ENCODE results near the gene CLNK.

The CLNK gene

DNA sequence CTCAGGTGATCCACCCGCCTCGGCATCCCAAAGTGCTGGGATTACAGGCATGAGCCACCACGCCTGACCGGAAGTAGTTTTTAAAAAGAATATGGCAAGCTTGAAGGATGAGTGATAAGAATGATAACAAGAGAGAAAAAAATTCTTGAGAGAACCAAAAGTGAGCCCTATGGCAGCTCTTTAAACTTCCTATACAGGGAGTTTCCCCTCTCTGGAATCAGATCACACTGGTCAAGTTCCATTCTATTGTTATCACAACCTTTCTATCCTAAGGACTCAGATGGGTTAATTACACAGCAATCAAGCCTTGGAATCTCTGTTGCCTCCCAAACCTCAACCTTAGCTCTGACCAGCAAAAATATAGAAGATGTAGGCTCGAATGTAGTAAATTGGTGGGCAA, 193.6 kb downstream of the CLNK start:
- no peak for TF ChIP-seq GATA3 (IDR thresholded peaks at IDR 0.05; ENCODE audit: low read depth, low read length)
- no peak for TF ChIP-seq GATA2 (IDR thresholded peaks at IDR 0.05; ENCODE audit: low read depth, low read length)

DNA sequence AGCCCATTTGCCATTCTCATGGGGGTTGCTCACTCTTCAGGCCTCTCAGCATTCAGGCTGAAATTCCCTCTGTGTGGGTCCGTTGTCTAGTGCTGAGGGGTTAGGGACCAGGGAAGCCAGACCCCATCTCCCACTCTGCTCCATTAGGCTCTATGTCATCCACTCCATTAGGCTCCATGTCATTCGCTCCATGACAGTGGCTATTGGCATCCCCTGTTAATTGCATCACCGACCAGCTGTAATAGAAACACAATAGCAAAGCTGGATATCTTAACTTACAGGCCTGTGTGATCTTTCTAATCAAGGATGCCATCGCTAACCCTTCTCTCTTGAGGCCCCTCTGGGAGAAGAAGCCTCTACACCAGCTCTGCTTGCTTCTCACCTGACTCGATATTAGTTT, 201.7 kb downstream of the CLNK start:
- TF ChIP-seq GATA3 (IDR thresholded peaks at IDR 0.05; ENCODE audit: low read depth, low read length) (no peak), GATA2 (IDR thresholded peaks at IDR 0.05; ENCODE audit: low read depth, low read length) (no peak)

- no peak for TF ChIP-seq GATA2 (IDR thresholded peaks at IDR 0.05; ENCODE audit: low read depth, low read length)
- TF ChIP-seq GATA3 (IDR thresholded peaks at IDR 0.05; ENCODE audit: low read depth, low read length): no peak
These were observed 204.0 kb downstream of the CLNK start for GRCh38 chr4:10480616-10481015.

GRCh38 chr4:10478621-10479020, 205.9 kb downstream of the CLNK start:
- TF ChIP-seq GATA3 (IDR thresholded peaks at IDR 0.05; ENCODE audit: low read depth, low read length) (no peak), GATA2 (IDR thresholded peaks at IDR 0.05; ENCODE audit: low read depth, low read length) (no peak)

- TF ChIP-seq GATA3 (IDR thresholded peaks at IDR 0.05; ENCODE audit: low read depth, low read length) (no peak), GATA2 (IDR thresholded peaks at IDR 0.05; ENCODE audit: low read depth, low read length) (no peak)
These were observed 214.1 kb downstream of the CLNK start for GRCh38 chr4:10470505-10470904.

GRCh38 chr4:10466161-10466560, 218.4 kb downstream of the CLNK start:
- no peak for TF ChIP-seq GATA3 (IDR thresholded peaks at IDR 0.05; ENCODE audit: low read depth, low read length)
- no peak for TF ChIP-seq GATA2 (IDR thresholded peaks at IDR 0.05; ENCODE audit: low read depth, low read length)

- TF ChIP-seq GATA2 (IDR thresholded peaks at IDR 0.05; ENCODE audit: low read depth, low read length) (no peak), GATA3 (IDR thresholded peaks at IDR 0.05; ENCODE audit: low read depth, low read length) (no peak)
These were observed 221.7 kb downstream of the CLNK start for GRCh38 chr4:10462876-10463275.

DNA sequence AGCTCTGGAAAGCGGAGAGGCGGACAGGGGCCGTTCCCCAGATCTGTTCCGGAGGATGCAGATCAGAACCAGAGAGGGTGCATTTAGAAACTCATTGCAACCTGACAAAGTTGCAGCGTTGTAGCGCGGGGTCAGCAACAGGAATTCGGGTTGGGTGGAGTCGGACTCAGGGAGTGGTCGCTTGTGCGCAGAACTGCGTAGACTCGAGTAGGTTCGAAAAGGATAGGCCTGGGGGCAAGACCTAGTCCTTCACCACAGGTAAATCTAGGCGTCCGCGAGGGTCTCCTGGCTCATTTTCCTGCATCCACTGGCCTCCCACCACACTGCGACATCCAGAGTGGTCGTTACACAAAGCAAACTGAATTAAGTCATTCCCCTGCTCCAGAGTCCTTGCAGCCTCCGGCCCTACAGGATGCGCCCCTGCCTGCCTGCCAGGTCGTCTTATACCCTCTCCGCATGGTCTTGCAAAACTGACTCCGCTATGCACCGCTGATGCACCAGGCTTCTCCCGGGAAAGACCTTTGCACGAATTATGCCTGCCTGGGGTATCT, 222.6 kb downstream of the CLNK start:
- TF ChIP-seq GATA3 (IDR thresholded peaks at IDR 0.05; ENCODE audit: low read depth, low read length) (no peak), GATA2 (IDR thresholded peaks at IDR 0.05; ENCODE audit: low read depth, low read length) (no peak)

- no peak for TF ChIP-seq GATA3 (IDR thresholded peaks at IDR 0.05; ENCODE audit: low read depth, low read length)
- TF ChIP-seq GATA2 (IDR thresholded peaks at IDR 0.05; ENCODE audit: low read depth, low read length): no peak
These were observed 223.3 kb downstream of the CLNK start for GRCh38 chr4:10461091-10461849.

DNA sequence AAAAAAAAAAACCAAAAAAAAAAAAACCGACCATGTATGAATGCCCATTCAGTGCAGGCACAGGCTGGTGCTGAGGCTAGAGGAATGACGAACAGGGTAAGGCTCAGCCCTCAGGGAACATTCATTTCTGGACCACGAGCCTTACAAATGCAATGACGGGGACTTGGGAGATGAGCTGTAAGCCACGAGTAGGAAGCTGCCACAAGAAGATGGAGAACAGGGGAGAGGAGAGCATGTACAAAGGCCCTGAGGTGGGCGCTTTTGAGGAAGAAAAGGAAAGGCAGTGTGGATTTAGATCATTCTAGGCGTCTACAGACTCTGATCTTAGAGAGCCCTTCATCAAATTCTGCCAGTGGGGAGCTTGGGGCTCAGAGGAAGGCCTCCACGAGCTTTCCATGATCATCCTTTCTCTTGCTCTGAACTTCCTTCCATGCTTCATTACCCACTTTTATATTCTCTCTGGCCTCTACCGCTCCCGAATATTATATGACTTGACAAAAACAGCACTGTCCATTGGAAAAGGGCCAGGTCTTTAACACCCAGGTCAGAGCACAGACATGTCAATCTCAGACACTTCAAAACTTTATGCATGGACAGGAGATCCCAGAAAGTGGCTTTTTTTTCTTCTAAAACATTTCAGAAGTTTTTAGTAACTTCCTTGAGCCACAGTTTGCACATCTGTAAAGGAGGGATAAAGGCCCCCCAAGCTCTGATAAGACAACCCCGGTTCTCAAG, 224.1 kb downstream of the CLNK start:
- TF ChIP-seq GATA3 (IDR thresholded peaks at IDR 0.05; ENCODE audit: low read depth, low read length) (no peak), GATA2 (IDR thresholded peaks at IDR 0.05; ENCODE audit: low read depth, low read length) (no peak)

- TF ChIP-seq GATA3 (IDR thresholded peaks at IDR 0.05; ENCODE audit: low read depth, low read length): no peak
- no peak for TF ChIP-seq GATA2 (IDR thresholded peaks at IDR 0.05; ENCODE audit: low read depth, low read length)
These were observed 225.3 kb downstream of the CLNK start for GRCh38 chr4:10459305-10459704.

DNA sequence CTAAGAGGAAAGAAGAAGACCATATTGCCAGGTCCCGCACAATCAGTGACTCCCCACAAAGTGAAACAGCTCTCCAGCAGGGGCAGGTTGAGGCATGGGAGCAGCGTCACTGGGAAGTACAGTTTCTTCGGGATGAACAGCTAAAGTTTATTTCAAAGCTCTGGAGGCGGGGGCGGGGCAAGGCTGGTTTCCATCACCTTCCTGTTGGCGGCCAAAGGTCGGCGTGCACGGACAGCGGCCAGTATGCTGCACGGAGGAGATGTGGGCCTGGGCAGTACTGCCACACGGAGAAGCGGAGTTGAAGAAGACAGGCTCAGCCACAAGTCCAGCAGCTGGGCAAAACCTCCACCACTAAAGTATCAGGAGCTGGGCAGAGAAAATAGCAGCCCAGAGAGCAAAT, 226.4 kb downstream of the CLNK start:
- no peak for TF ChIP-seq GATA3 (IDR thresholded peaks at IDR 0.05; ENCODE audit: low read depth, low read length)
- no peak for TF ChIP-seq GATA2 (IDR thresholded peaks at IDR 0.05; ENCODE audit: low read depth, low read length)

DNA sequence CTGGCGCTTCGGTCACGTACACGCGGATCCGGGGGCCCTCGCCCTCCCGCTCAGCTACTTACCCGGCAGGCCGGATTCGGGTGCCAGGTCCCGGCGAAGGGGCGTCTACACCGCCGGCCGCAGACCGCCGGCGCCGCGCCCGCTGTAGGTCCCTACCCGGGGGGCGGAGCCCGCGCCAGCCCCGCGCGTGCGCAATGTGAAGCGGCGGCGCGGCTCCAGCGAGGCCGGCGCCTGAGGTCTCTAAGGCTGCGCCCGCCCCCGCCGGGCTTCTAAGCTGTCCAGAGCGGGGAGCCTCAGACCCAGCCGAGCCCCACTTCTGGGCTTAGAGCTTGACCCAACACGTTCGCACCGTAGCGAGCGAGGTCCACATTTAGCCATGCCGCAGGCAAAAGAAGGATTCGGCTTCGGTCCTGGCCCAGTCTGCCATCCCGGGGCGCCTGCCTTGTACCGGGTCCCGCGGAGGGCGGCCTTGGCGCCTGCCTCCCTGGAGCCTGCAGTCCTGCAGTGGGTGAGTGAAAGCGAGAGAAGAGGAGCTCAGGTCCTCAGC, 227.2 kb downstream of the CLNK start, which contains the start of gene ZNF518B:
Gene ZNF518B (minus strand): TSS at position 172 of the 547 bp plus-strand sequence. CDS start 11,098 bp downstream, outside the sequence.
- TF ChIP-seq GATA3 (IDR thresholded peaks at IDR 0.05; ENCODE audit: low read depth, low read length) (no peak), GATA2 (IDR thresholded peaks at IDR 0.05; ENCODE audit: low read depth, low read length) (no peak)

DNA sequence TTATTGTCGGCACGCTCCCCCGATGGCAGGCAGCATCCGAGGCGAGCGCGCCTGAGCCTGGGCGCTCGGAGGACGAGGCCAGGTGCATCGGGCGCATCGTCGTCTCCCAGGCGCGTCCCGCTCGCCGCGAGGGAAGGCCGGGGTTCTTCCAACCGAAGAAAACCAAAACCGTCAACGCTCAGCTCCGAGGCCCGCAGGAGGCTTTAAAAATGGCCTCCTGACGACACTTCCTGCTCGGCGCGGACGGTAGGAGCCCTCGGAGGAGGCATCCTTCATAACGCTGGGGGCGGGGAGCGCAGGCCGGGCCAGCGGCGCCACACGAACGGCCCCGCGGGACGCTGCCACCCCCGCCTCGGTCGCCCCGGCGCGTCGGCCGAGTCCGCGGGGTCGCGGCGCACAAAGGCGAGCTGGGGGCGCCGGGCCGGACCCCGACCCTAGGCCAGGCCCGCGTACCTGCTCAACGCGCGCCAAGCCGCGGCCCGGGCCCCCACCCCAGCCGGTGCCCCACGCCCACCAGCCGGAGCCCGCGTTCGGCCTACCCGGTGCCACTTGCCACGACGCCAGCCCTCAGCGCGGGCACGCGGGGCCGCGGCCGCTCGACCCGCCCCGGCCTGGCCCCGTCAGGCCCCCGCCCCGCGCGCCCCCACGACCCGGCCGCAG, 227.8 kb downstream of the CLNK start:
- TF ChIP-seq GATA2 (IDR thresholded peaks at IDR 0.05; ENCODE audit: low read depth, low read length): no peak
- TF ChIP-seq GATA3 (IDR thresholded peaks at IDR 0.05; ENCODE audit: low read depth, low read length): no peak

Measured in SH-SY5Y (cell line).